CD4-positive, alpha-beta T cell treated with Interleukin-6 at 100 ng/mL for 8 hours (primary cell): ENCODE results near the gene DUXA.

Source experiments
- DNase-seq: peaks from one replicate; pipeline ENCODE4 v3.0.0-alpha.2; 2020; ENCODE audit warnings: mixed read lengths, low spot score

Gene DUXA

DNA sequence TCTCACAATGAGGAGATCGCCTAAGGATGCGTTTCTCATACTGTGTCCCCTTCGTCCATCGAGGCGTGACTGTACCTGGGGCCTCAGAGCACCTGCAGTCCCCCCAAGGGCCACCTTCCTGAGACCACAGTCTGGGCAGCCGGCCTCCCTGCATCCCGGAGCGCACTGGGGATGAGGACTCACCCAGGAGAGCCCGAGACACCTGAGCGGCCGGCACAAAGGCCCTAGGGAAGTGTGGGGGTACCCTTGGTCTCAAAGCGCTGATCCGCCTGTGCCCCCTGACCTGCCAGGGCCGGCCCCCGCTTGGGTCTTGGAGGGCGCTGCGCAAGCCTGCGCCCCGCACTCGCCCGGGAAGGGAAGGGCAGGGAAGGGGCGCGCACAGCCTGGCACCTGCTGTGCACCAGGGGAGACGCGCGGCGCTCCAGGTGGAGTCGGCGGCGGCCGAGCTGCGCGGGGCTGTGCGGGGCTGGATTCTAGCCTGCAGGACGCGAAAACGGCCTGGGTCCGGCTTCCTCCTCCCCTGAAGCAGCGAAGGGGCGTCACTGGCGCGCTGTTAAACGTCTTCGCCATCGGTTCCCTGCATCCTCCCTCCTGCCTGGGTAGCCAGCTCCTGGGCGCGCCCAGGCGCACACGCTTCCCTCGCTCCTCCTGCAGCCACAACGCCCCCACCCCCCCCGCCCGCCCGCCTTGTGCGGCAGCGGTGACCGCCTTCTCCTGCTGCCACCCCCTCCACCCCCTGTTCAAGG is 61.1 kb downstream of the DUXA start:
- DNase-seq: no peak
